HEK293 (cell line): ENCODE data around the gene TWF2.

Experiments used
- CTCF ChIA-PET: fragments of 350-600 bp; formaldehyde crosslinking; extraction: SDS; loops from one replicate; lab custom pipeline; 2021; ENCODE audit warnings: antibody characterized with exemption; lab: Yijun Ruan, JAX
- POLR2A ChIA-PET: fragments of 300-600 bp; formaldehyde crosslinking; extraction: SDS; loops from one replicate; lab custom pipeline; 2020; ENCODE audit warnings: antibody characterized with exemption, inconsistent platforms; lab: Yijun Ruan, JAX
- H3K27ac ChIP-seq: fragments of 200-500 bp; sonication (Bioruptor generic); 2 replicates; pipeline ENCODE4 v1.5.1; 2014; ENCODE audit warnings: low read depth, low read length, control low read depth, inconsistent platforms; ENCODE audit errors: extremely low read depth
- H3K36me3 ChIP-seq, 2 experiments: fragments of 200-500 bp in 1 of 2; sonication (Bioruptor generic) in 1 of 2; 1 replicate in 1 of 2; 2 replicates in 1 of 2; pipeline ENCODE4 v1.5.1; 2014 to 2017; ENCODE audit warnings: inconsistent platforms in 2 of 2, low read length in 2 of 2; ENCODE audit not compliant: control insufficient read depth in 2 of 2, insufficient read depth in 1 of 2
- H3K4me1 ChIP-seq: fragments of 200-500 bp; sonication (Bioruptor generic); 2 replicates; pipeline ENCODE4 v1.5.1; 2014; ENCODE audit warnings: mild to moderate bottlenecking, low read length, inconsistent platforms; ENCODE audit not compliant: control insufficient read depth, insufficient read depth
- H3K4me3 ChIP-seq: 2 replicates; pipeline ENCODE4 v1.5.1; 2011; ENCODE audit warnings: low read depth, mild to moderate bottlenecking, control low read depth, low read length, moderate library complexity
- H3K9me3 ChIP-seq: fragments of 200-500 bp; sonication (Bioruptor generic); 2 replicates; pipeline ENCODE4 v1.5.1; 2014; ENCODE audit warnings: low read depth, low read length, inconsistent platforms; ENCODE audit not compliant: control insufficient read depth, insufficient read depth
- FEZF1 ChIP-seq: fragments of 450-650 bp; formaldehyde crosslinking; IDR thresholded peaks from 2 replicates; pipeline ENCODE4 v1.5.1; 2016; ENCODE audit warnings: missing biosample characterization, missing genetic modification characterization
- GLI4 ChIP-seq: fragments of 450-650 bp; formaldehyde crosslinking; IDR thresholded peaks from 2 replicates; pipeline ENCODE4 v1.5.1; 2016; ENCODE audit warnings: missing biosample characterization, missing genetic modification characterization
- KLF10 ChIP-seq: fragments of 450-650 bp; IDR thresholded peaks from 2 replicates; pipeline ENCODE4 v1.5.1; 2018; ENCODE audit warnings: missing biosample characterization, mild to moderate bottlenecking, missing genetic modification characterization
- REPIN1 ChIP-seq: fragments of 450-650 bp; formaldehyde crosslinking; IDR thresholded peaks from 2 replicates; pipeline ENCODE4 v1.5.1; 2017; ENCODE audit warnings: missing biosample characterization, missing genetic modification characterization, low read depth
- SCRT2 ChIP-seq: fragments of 450-650 bp; formaldehyde crosslinking; IDR thresholded peaks from 2 replicates; pipeline ENCODE4 v1.5.1; 2016; ENCODE audit warnings: missing biosample characterization, missing genetic modification characterization
- SETDB1 ChIP-seq: IDR thresholded peaks from one replicate; pipeline ENCODE4 v1.6.1; 2017; ENCODE audit warnings: mild to moderate bottlenecking, low read length, moderate library complexity, mixed read lengths; ENCODE audit not compliant: insufficient read length
- ZBTB8A ChIP-seq: fragments of 450-650 bp; formaldehyde crosslinking; IDR thresholded peaks from 2 replicates; pipeline ENCODE4 v1.5.1; 2016; ENCODE audit warnings: missing biosample characterization, missing genetic modification characterization
- ZFP3 ChIP-seq: fragments of 450-650 bp; formaldehyde crosslinking; IDR thresholded peaks from 2 replicates; pipeline ENCODE4 v1.5.1; 2016; ENCODE audit warnings: low read depth, missing biosample characterization, missing genetic modification characterization
- ZNF24 ChIP-seq: fragments of 450-650 bp; formaldehyde crosslinking; IDR thresholded peaks from 2 replicates; pipeline ENCODE4 v1.5.1; 2016; ENCODE audit warnings: missing biosample characterization, missing genetic modification characterization
- ZNF585B ChIP-seq: fragments of 450-650 bp; formaldehyde crosslinking; IDR thresholded peaks from 2 replicates; pipeline ENCODE4 v1.5.1; 2016; ENCODE audit warnings: missing biosample characterization, missing genetic modification characterization
- TF ChIP-seq, protein P1 (sequence below): fragments of 450-650 bp; formaldehyde crosslinking; IDR thresholded peaks from 2 replicates; pipeline ENCODE4 v1.5.1; 2016; ENCODE audit warnings: missing biosample characterization, missing genetic modification characterization, low read depth
- TF ChIP-seq, protein P2 (sequence below): fragments of 450-650 bp; formaldehyde crosslinking; IDR thresholded peaks from 2 replicates; pipeline ENCODE4 v1.5.1; 2017; ENCODE audit warnings: missing biosample characterization, missing genetic modification characterization
- TF ChIP-seq, protein P3 (sequence below): fragments of 450-650 bp; formaldehyde crosslinking; IDR thresholded peaks from 2 replicates; pipeline ENCODE4 v1.5.1; 2017; ENCODE audit warnings: missing biosample characterization, missing genetic modification characterization
- TF ChIP-seq, protein P4 (sequence below): fragments of 450-650 bp; formaldehyde crosslinking; IDR thresholded peaks from 2 replicates; pipeline ENCODE4 v1.5.1; 2016; ENCODE audit warnings: missing biosample characterization, missing genetic modification characterization

Gene TWF2

DNA sequence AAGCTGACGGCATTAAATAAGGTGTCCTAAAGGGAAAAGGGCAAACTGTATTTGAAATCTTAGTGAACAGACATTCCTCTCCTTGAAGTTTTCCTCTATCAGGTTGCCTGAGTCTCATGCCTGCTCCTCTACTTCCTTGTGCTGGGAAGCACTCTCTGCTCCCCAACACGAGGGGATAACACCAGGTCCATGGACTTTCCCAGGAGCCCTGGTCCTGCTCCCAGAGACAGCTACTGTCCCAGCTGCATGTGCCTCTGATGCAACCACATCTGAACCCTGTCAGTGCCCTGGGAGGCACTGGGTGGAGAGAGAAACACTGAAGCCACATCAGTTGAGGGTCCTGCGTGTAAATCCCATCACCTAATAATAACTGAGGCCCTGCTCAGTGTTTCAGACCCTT lies 20.9 kb downstream of the TWF2 start:
- no peaks in the 10 kb centered on the region for H3K4me1 ChIP-seq
- H3K9me3 ChIP-seq = no peaks in the 10 kb centered on the region
- TF ChIP-seq, protein P1, sequence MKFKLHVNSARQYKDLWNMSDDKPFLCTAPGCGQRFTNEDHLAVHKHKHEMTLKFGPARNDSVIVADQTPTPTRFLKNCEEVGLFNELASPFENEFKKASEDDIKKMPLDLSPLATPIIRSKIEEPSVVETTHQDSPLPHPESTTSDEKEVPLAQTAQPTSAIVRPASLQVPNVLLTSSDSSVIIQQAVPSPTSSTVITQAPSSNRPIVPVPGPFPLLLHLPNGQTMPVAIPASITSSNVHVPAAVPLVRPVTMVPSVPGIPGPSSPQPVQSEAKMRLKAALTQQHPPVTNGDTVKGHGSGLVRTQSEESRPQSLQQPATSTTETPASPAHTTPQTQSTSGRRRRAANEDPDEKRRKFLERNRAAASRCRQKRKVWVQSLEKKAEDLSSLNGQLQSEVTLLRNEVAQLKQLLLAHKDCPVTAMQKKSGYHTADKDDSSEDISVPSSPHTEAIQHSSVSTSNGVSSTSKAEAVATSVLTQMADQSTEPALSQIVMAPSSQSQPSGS (tag by site-specific recombination) = no peak
- TF ChIP-seq, protein P2, sequence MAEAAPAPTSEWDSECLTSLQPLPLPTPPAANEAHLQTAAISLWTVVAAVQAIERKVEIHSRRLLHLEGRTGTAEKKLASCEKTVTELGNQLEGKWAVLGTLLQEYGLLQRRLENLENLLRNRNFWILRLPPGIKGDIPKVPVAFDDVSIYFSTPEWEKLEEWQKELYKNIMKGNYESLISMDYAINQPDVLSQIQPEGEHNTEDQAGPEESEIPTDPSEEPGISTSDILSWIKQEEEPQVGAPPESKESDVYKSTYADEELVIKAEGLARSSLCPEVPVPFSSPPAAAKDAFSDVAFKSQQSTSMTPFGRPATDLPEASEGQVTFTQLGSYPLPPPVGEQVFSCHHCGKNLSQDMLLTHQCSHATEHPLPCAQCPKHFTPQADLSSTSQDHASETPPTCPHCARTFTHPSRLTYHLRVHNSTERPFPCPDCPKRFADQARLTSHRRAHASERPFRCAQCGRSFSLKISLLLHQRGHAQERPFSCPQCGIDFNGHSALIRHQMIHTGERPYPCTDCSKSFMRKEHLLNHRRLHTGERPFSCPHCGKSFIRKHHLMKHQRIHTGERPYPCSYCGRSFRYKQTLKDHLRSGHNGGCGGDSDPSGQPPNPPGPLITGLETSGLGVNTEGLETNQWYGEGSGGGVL (tag by site-specific recombination) = no peak
- no peak for TF ChIP-seq SETDB1
- no peak for TF ChIP-seq ZNF24
- peaks cover 0 to 30% of the 10 kb centered on the region in 2 experiments; a peak in 2 of 3 replicates for H3K36me3 ChIP-seq
- POLR2A ChIA-PET = no interaction called here
- no peak overlapping the region for H3K4me3 ChIP-seq
- no peak overlapping the region for H3K27ac ChIP-seq
- CTCF ChIA-PET = interaction anchor here (1.2 to 8.1 kb wide), 3 partner anchors 9 to 122 kb away, joined by 3 to 95 read pairs (median 4); no protein-coding TSS in a partner anchor

DNA sequence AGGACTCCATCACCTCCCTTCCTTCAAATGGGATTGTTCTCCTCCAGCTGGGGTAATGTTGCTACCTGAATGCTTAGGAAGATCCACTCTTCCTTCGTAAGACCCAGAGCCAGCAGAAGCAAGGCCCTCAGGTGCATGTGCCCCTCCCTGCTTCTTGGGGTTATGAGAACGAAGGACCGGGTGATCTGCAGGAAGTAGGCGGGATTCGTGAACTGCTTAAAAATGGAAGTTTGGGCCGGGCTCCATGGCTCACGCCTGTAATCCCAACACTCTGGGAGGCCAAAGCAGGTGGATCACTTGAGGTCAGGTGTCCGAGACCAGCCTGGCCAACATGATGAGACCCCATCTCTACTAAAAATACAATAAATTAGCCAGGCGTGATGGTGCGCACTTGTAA lies 21.6 kb downstream of the TWF2 start:
- ChIA-PET CTCF (interaction anchor here (1.2 to 1.5 kb wide), 2 partner anchors 12 to 122 kb away, joined by 4 read pairs; no protein-coding TSS in a partner anchor), POLR2A (interaction anchor here (1.2 kb wide), 1 partner anchor 63 kb away, joined by 4 read pairs; the partner anchor contains the start of gene POC1A)

DNA sequence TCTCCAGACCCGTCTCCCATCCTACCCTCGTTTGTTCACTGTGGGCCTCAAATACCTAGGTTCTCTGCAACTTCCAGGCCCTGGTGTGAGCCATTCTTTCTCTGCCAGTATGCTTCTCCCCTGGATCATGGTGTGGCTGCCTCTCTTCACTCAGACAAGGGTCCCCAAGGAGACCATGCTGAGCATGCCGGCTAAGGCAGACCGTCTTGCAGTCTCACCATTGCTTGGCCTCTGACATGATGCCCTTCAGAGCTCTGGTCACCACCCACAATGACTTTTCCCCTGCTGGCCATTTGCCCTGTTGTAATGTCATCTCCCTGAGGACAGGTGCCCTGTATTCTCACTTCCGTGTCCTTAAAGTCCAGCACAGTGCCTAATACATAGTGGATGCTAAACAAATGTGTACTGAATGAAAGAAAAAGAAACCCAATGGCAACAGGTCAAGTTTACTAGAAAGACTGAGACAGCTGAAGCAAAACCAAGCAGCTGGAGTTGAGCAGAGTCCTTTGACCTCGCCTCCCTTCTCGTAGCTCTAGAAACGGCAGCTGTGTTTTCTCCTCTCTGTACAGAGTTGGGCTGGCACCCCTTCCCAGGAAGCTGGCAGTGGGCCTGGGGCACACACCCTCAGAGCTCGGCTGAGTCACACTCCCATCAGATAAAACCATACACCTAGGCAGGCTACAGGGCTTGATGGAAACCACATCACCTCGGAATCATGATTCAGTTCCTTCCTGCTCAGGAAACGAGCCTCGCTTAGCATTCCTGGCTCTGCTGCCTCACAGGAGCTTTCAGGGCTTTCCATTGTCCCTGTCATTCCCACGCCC lies 22.2 kb downstream of the TWF2 start:
- TF ChIP-seq SCRT2 (tag by site-specific recombination) = peak; percentile 72
- TF ChIP-seq, protein P3, sequence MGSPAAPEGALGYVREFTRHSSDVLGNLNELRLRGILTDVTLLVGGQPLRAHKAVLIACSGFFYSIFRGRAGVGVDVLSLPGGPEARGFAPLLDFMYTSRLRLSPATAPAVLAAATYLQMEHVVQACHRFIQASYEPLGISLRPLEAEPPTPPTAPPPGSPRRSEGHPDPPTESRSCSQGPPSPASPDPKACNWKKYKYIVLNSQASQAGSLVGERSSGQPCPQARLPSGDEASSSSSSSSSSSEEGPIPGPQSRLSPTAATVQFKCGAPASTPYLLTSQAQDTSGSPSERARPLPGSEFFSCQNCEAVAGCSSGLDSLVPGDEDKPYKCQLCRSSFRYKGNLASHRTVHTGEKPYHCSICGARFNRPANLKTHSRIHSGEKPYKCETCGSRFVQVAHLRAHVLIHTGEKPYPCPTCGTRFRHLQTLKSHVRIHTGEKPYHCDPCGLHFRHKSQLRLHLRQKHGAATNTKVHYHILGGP (tag by site-specific recombination) = no peak
- CTCF ChIA-PET = interaction anchor here (1.2 to 1.5 kb wide), 2 partner anchors 12 to 123 kb away, joined by 4 read pairs; no protein-coding TSS in a partner anchor
- H3K36me3 ChIP-seq = peaks cover 4 to 43% of the 10 kb centered on the region in 2 experiments; a peak in 2 of 3 replicates
- no peaks in the 10 kb centered on the region for H3K9me3 ChIP-seq
- H3K27ac ChIP-seq = no peak overlapping the region
- POLR2A ChIA-PET = interaction anchor here (1.2 kb wide), 1 partner anchor 62 kb away, joined by 4 read pairs; the partner anchor contains the start of gene POC1A
- H3K4me1 ChIP-seq = no peaks in the 10 kb centered on the region
- no peak overlapping the region for H3K4me3 ChIP-seq

More for the DNA sequence above, 21.6 kb downstream of the TWF2 start:
- Histone ChIP-seq H3K27ac (no peak overlapping the region), H3K9me3 (no peaks in the 10 kb centered on the region), H3K36me3 (peaks cover 3 to 37% of the 10 kb centered on the region in 2 experiments; a peak in 2 of 3 replicates), H3K4me1 (no peaks in the 10 kb centered on the region), H3K4me3 (no peak overlapping the region)
- TF ChIP-seq ZNF585B (tag by site-specific recombination) (no peak), KLF10 (tag by site-specific recombination) (no peak), ZFP3 (tag by site-specific recombination) (no peak), REPIN1 (no peak), FEZF1 (tag by site-specific recombination) (no peak), ZBTB8A (no peak), GLI4 (tag by site-specific recombination) (no peak)
- TF ChIP-seq, protein P4, sequence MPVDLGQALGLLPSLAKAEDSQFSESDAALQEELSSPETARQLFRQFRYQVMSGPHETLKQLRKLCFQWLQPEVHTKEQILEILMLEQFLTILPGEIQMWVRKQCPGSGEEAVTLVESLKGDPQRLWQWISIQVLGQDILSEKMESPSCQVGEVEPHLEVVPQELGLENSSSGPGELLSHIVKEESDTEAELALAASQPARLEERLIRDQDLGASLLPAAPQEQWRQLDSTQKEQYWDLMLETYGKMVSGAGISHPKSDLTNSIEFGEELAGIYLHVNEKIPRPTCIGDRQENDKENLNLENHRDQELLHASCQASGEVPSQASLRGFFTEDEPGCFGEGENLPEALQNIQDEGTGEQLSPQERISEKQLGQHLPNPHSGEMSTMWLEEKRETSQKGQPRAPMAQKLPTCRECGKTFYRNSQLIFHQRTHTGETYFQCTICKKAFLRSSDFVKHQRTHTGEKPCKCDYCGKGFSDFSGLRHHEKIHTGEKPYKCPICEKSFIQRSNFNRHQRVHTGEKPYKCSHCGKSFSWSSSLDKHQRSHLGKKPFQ = no peak
